ENCODE data around the gene GOLGA6A.
A peak's percentile ranks its signal among the peaks of the same experiment; 100 is the strongest.

DNA sequence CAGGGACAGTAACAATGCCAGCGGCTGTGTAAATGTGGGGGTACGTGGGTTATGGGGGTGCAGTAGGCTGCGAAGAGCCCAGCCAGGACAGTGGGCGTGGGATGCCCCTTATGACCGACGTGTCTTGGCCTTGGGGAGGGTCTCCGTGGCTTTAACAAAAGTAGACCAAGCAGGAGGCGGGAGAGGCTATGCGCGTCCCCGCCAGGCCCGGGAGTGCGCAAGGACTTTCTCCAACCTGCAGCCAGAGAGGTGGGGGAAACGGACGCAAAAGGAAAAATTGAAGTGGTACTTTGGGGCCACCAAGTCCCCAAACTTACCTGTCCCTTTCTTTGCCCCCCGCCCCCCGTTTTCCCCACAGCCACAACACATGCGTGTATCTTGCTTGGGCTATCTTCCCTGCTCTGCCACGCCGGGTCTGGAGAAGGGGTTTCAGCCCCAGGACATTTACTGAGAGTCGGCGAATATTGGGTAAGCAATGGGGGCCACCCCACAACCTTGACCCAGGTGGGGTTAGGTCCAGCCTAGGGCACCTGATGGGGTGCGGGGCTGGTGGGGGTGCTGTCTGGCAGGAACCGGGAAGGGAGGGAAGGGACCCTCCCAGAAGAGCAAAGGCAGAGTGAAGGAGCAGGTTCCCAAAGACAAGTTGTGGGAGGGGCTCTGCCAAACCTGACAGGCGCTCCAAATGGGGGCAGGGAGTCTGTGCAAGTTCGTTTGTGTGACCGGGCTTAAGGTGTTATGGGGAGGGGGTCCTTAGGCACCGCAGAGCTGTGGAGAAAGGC lies 48.7 kb upstream of the GOLGA6A start:
- peak; percentile 22 for TF ChIP-seq EZH2 (IDR thresholded peaks at IDR 0.05; ENCODE audit: insufficient read depth, poor library complexity, severe bottlenecking)
- no peak for TF ChIP-seq EZH2phosphoT487 (IDR thresholded peaks at IDR 0.05; ENCODE audit: insufficient read depth, low read depth)

All from GM23248 (cell line).